Activated T-helper 1 cell treated with anti-CD3 and anti-CD28 coated beads, Interleukin-12 subunit alpha, Interleukin-12 subunit beta, Interleukin-2, Interleukin-4 antibody, amounts not matched to agents 30 ng/mL and 10 ng/mL and 1 ng/mL, durations not matched to agents 14 hours and 24 hours and 36 hours (primary cell): ENCODE measurements around the gene DDX11. TPM values are rescaled to one million over a fixed set of nuclear protein-coding genes. Genes with fewer than 3 reads are reported as not detected.
"Not testable (repeated sequence)": the region's sequence is repeated elsewhere in the genome, so short reads cannot be mapped to it uniquely, and the experiment has no call there.

Experiments used
- DNase-seq: peaks from one replicate; pipeline ENCODE4 v3.0.0; 2021; ENCODE audit warnings: low spot score
- H3K27ac Mint-ChIP-seq: one replicate; pipeline ENCODE4 v1.8.0; 2021; ENCODE audit warnings: mild to moderate bottlenecking, mixed read lengths
- H3K27me3 Mint-ChIP-seq: one replicate; pipeline ENCODE4 v1.8.0; 2022; ENCODE audit warnings: mild to moderate bottlenecking, moderate library complexity, mixed read lengths; ENCODE audit not compliant: insufficient read depth
- H3K36me3 Mint-ChIP-seq: one replicate; pipeline ENCODE4 v1.8.0; 2021; ENCODE audit warnings: low read depth, mixed read lengths
- H3K4me1 Mint-ChIP-seq: one replicate; pipeline ENCODE4 v1.8.0; 2021; ENCODE audit warnings: low read depth, mixed read lengths
- H3K4me3 Mint-ChIP-seq: one replicate; pipeline ENCODE4 v1.8.0; 2021; ENCODE audit warnings: mild to moderate bottlenecking, moderate library complexity, mixed read lengths
- H3K9me3 Mint-ChIP-seq: one replicate; pipeline ENCODE4 v1.8.0; 2021; ENCODE audit warnings: mixed read lengths
- intact Hi-C: fragments of 100-400 bp; cut with micrococcal nuclease; formaldehyde crosslinking; loops from one replicate; pipeline ENCODE4 v1.15.1; 2024
- total RNA-seq: library from RNA; stranded (reverse); gene quantifications from 2 replicates; pipeline ENCODE4 v1.2.3, GENCODE V29; 2022

The DDX11 gene
- total RNA-seq, 1 donor from 2014 or later = 186 TPM

GRCh38 chr12:31124158-31124557 is 50.5 kb downstream of the DDX11 start:
- H3K4me1 Mint-ChIP-seq, H3K9me3 Mint-ChIP-seq, DNase-seq, H3K4me3 Mint-ChIP-seq, H3K36me3 Mint-ChIP-seq, H3K27ac Mint-ChIP-seq, intact Hi-C loops: not testable (repeated sequence)
- H3K27me3 Mint-ChIP-seq = peaks cover 12% of the 10 kb centered on the region

GRCh38 chr12:31125171-31125570 is 51.5 kb downstream of the DDX11 start:
- H3K9me3 Mint-ChIP-seq, DNase-seq, H3K4me3 Mint-ChIP-seq, H3K27ac Mint-ChIP-seq, H3K4me1 Mint-ChIP-seq, intact Hi-C loops, H3K36me3 Mint-ChIP-seq: not testable (repeated sequence)
- peaks cover 12% of the 10 kb centered on the region for H3K27me3 Mint-ChIP-seq

- DNase-seq, H3K36me3 Mint-ChIP-seq, H3K4me3 Mint-ChIP-seq, H3K4me1 Mint-ChIP-seq, H3K27ac Mint-ChIP-seq, intact Hi-C loops, H3K9me3 Mint-ChIP-seq: not testable (repeated sequence)
- peaks cover 14% of the 10 kb centered on the region for H3K27me3 Mint-ChIP-seq
These were observed 53.7 kb downstream of the DDX11 start for GRCh38 chr12:31127209-31127848.

GRCh38 chr12:31136581-31136980 is 62.9 kb downstream of the DDX11 start:
- DNase-seq, H3K36me3 Mint-ChIP-seq, H3K4me3 Mint-ChIP-seq, H3K4me1 Mint-ChIP-seq, H3K27ac Mint-ChIP-seq, intact Hi-C loops, H3K9me3 Mint-ChIP-seq: not testable (repeated sequence)
- peaks cover 16% of the 10 kb centered on the region for H3K27me3 Mint-ChIP-seq

- H3K4me1 Mint-ChIP-seq, H3K27me3 Mint-ChIP-seq, intact Hi-C loops, H3K27ac Mint-ChIP-seq, DNase-seq, H3K36me3 Mint-ChIP-seq, H3K4me3 Mint-ChIP-seq, H3K9me3 Mint-ChIP-seq: not testable (repeated sequence)
These were observed 71.1 kb downstream of the DDX11 start for GRCh38 chr12:31144768-31145167.

- DNase-seq, H3K4me1 Mint-ChIP-seq, H3K27ac Mint-ChIP-seq, H3K36me3 Mint-ChIP-seq, intact Hi-C loops, H3K4me3 Mint-ChIP-seq, H3K9me3 Mint-ChIP-seq, H3K27me3 Mint-ChIP-seq: not testable (repeated sequence)
These were observed 71.6 kb downstream of the DDX11 start for GRCh38 chr12:31145296-31145695.

GRCh38 chr12:31147415-31147814 is 73.8 kb downstream of the DDX11 start:
- H3K27ac Mint-ChIP-seq, H3K27me3 Mint-ChIP-seq, H3K9me3 Mint-ChIP-seq, H3K4me1 Mint-ChIP-seq, H3K4me3 Mint-ChIP-seq, H3K36me3 Mint-ChIP-seq, DNase-seq, intact Hi-C loops: not testable (repeated sequence)

GRCh38 chr12:31150766-31151165 is 77.1 kb downstream of the DDX11 start:
- H3K4me3 Mint-ChIP-seq, H3K27ac Mint-ChIP-seq, intact Hi-C loops, DNase-seq, H3K27me3 Mint-ChIP-seq, H3K9me3 Mint-ChIP-seq, H3K36me3 Mint-ChIP-seq, H3K4me1 Mint-ChIP-seq: not testable (repeated sequence)

Other genes starting within 250 kb of the DDX11 start
- not detected in 2 replicates for gene TSPAN11, start 147.1 kb upstream of the DDX11 start, total RNA-seq